ENCODE data around the gene KIF1A.
"Not testable (repeated sequence)": the region's sequence is repeated elsewhere in the genome, so short reads cannot be mapped to it uniquely, and the experiment has no call there.

KIF1A gene

DNA sequence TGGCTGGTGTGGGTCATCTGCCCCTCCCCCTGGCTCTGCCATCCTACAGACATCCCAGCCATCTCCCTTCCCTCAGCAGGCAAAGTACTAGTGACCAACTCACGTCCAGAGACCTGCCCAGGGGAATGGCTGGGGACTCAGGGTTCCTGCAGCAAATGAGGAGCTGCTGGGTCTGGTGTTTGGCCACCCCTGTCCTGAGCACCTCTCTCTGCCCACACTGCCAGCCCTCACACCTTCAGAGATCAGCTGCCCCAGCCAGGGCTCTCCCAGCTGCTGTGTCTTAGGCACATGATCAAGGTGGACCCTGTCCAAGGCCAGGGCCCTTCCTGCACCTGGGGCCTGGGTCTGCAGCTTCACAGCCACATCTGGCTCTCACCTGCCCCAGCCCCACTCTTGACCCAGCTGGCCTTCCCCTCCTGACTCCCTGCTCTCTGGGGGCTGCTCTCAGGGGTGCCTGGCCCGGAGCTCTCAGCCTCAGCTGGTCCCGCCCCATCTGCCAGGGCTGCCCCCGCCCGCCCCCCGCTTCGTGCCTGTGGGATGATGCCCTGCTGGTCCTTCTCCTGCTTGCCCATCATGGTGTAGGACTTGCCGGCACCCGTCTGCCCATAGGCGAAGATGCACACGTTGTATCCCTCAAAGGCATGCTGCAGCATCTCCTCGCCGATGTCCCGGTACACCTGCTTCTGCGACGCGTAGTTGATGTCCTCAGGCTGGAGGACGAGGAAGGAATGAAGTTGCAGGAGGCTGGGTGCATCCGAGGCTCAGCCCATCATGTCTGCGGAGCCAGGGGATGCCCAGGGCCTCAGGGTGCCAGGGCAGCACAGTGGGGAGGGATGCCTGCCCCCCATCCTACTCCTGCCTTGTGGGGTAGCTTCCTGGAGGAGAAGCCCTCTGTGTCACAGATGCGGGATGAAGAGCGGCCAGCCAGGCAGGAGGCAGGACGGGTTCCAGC lies 32.2 kb downstream of the KIF1A start:
- DNase-seq (ENCODE audit: low read depth, low spot score): no peak

DNA sequence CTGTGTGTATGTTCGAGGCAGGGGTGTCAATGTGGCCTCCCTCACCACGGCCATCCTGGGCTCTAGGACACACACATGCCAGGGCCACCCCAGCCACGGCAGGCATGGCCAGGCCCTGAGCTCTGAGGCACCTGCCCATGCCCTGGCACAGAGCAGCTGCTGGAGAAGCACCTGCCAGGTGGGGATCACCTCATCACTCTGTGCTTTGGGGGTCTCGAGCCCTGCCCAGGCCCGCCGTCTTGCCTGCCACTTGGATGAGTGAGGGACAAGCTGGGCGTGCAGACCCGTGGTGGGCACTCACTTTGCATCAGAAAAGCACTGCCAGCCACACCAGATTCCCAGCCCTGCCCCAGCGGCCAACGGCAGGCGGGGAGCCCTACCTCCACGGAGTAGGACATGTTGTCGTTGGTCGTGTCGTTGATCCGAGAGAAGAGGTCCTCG lies 33.1 kb downstream of the KIF1A start:
- no peak for DNase-seq (ENCODE audit: low read depth, low spot score)

DNA sequence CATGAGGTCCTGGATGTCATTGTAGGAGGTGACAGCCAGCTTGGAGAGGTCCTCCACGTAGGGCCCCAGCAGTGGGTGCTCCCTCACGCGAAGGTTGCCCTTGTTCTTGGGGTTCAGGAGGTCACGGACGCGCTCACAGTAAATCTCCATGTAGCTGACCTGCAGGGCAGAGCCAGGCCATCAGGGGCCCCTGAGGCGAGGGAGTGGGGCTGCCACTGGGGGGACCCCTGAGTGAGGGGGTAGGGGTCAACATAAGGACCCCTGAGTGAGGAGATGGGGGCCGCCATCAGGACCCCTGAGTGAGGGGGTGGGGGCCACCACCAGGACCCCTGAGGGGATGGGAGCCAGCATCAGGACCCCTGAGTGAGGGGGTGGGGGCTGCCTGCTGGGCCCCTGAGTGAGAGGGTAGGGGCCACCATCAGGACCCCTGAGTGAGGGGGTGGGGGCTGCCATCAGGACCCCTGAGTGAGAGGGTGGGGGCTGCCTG lies 33.6 kb downstream of the KIF1A start:
- DNase-seq (ENCODE audit: low read depth, low spot score): no peak

DNA sequence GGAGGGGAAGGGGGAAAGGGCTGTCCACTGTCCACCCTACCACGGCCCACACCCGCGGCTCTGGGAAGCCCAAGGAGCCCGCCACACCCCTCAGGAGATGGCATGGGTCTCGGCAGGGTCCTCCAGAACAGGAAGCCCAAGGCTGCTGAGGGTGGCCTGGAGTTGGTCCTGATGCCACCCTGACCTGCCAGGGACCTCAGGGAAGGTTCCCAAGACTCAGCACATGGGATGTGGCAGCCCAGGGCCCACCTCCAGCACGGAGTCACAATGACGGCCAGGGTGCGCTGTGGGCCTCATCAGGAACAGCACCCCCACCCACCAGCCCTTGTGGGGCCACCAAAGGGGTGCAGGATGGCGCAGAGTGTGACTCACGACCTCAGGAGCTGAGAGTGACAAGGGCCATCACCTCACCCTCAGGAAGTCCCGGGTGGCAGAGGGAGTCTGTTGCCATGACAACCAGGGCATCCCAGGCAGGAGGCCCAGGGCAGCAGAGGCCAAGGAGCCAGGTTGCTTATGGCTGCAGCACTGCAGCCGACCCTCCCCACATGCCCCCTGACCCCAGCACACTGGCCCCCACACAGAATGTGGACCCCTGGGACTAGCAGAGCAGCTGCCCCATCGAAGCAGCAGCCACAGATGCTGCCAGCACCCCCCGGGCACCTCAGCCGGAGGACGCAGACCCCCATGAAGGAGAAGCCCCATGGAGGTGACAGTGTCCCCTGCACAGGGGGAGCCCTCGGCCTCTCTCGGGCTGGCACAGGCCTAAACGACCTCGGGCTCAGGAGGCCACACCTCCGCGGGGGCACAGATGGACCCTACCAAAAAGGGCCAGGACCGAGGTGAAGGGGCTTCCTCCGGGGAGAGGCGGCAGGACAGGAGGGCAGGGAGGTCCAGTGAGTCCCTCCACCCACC lies 34.3 kb downstream of the KIF1A start:
- no peak for DNase-seq (ENCODE audit: low read depth, low spot score)

DNA sequence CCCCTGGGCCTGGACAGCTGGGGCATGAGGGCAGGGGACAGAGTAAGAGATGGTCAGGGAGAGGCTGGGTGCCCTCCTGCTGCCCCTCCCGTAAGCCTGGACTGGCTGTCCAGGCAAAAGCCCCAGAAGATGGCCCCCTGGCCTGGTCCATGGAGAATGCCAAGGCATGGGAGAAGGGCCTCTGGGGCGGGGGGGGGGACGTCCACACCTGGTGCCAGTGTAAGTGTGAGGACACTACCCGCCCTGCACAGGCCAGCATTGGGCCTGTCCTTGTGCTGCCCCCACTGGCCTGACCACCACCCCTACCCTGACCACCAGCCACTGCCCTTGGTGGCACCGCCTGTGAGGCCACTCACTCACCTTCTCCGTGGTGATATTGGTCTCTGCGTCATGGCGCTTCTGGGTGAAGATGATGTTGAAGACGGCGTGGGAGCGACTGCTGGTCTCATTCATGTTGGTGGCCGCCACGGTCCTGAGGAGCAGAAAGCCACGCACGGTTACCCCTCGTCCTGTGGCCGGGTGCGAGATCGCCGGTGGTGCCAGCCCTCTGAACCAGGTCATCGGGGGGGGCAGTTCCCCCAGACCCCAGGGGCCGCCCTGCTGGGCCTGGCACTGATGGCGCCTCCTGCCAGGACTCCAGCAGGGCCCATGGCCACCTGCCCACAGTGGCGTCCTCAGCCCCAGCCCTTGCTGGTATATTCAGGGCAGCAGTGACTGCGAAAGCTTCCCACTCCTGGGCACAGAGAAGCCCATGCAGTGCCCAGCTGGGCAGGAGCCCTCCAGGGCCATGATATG lies 35.2 kb downstream of the KIF1A start:
- DNase-seq (ENCODE audit: low read depth, low spot score): no peak

DNA sequence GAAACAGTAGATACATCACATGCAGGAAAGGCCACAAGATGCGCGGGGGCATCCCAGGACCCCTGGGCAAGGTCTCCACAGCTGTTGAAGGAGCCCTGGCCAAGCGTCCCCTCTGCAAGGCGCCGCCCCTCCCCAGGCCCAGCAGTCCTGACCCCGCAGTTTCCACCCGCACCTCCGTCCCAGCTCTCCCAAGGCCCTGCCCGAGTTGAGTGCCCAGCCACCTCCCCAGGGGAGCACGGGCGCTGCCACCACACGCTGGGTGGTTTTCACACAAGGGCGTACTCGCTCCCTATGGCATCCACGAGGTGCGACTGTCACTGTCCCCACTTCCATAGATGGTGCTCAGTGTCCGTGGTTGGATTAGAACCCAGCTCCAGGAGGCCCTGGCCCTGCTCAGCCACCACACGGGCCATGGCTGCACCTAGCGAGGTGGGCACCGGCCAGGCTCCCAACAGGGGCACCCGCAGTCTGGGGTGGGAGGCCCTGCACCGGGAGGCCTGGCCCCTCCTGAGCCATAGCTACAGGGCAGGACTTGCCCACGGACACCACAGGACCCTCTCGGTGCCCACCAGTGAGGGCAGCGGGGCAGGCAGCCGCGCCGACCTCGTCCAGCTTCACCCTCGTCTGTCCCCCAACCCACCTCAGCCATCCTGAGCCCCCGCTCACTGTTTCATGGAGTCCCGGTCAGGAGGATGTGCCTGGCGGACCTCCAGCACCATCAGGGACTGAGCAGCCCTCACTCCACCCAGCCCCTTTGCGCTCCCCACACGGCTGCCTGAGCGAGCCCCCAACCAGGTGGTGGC lies 36.0 kb downstream of the KIF1A start:
- DNase-seq (ENCODE audit: low read depth, low spot score): no peak

DNA sequence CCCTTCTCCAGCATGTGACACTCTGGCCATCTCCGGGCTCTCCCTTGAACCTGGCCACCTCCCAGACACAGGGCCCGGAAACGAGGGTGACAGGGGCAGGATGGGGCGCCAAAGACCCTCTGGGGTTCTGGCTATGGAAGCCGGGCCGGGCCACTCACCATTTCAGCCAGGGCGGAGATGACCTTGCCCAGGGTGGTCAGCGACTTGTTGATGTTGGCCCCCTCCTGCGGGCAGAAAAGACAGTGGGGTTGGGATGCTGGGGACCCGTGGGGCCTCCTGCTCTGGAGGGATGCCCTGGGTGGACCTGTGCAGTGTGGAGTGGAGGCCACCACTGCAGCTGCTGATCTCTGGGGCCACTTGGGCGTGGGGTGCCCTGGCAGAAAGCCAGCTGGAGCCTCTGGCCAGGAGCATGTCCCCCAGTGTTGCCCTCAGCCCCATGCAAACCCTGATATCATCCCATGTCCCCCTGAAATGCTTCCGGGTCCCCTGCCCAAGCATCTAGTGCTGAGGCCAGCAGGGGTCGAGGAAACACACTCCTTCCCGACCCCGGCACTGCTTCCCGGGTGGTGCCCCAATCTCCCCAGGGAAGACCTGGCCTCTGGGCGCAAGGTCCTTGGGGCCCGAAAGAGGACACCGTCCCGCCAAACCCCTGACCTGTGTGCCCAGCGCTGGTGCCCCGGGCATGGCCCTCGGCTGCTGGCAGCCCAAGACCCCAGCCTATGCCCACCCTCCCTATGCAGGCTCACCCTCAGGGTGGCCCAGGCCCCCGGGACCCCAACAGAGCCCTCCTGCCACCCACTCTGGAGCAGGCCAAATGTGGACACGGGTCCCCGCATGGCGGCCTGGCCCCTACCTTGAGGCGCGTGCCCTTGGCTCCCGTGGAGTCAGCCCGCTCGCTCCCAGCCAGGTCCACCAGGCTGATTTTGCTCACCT lies 36.9 kb downstream of the KIF1A start:
- no peak for DNase-seq (ENCODE audit: low read depth, low spot score)

DNA sequence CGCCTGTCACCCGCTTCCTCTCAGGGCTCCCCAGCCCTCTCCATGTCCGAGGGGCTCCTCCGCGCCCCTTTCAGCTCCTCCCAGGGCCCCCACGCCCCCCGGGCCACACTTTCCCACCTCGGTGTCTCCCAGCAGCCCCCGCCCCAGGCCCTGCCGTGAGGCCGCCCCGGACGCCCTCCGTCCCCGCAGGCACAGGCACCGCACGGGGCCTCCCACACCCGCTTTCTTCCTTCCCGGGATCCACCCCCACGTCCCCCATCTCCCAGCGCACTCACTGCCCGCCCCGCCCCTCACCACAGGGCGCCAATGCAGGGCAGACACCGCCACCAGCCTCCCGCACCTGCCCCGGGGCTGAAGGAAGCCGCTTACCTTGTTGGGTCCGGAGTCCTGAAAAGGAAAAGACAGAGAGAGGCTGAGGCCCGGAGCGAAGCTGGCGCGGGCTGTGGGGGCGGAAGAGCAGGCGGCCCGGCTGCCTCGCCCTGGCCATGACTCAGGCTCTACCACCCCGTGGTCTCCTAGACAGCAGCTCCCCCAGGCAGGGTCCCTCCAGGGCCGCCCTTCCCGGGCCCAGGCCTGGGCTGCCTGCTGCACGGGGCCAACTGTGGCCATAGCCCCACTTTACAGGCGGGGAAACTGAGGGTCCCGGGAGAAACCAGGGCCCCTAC lies 37.7 kb downstream of the KIF1A start:
- DNase-seq (ENCODE audit: low read depth, low spot score): no peak

DNA sequence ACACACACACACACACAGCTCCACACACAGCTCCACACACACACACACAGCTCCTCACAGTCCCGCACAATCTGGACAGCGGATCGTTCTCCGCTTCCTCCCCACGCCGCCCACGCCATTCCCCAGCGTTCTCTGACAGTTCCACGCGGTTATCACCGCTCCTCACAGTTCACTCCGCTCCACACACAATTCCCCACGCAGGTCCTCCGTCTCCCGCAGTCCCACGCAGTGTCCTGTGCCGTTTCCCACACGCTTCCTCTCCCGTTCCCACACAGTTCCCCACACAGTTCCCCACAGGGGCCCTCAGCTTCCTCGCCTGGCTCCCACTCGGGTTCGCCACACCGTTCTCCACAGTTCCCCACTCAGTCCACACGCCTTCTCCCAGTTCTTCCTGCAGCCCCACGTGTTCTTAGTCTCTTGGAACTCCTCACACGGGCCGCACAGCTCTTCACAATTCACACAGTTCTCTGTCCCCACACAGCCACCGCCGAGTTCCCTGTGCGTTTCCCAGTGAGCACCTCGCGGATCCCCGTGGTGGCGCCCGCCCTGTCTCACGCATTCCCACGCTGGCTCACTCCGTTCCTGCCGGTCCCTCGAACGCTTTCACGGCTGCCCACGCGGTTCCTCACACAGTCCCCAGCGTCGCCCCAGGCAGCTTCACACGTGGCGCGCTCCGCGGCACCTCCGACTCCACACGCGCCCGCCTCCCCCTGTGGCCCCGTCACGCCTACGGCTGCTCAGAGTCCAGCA lies 38.4 kb downstream of the KIF1A start:
- DNase-seq (ENCODE audit: low read depth, low spot score): no peak

DNA sequence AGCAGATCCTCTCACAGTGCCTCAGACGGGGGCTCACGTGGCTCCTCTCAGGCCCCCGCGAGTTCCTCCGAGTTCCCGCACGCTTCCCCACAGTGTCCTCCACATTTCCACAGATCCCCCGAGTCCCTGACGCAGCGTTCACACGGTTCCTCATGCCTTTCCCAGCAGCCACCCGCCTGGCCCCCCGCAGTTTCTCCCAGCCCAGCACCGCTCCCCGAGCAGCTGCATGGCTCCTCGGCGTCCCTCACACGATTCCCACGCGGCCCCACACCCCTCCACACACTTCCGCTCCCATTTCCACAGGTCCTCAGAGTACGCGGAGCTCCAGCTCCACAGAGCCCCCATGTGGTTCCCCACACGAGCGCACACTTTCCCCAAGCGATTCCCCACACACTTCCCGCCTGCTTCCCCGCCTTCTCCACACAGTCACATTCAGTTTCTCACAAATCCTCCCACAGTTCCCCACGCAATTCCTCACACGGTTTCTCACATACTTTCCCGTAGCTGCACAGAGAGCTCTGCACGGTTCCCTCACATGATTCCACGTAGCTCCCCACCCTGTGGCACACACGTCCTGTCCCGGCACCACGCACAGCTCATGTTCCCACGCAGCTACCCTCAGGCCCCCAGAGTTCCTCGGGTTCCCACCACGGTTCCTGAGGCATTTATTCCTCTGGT lies 39.9 kb downstream of the KIF1A start:
- no peak for DNase-seq (ENCODE audit: low read depth, low spot score)

DNA sequence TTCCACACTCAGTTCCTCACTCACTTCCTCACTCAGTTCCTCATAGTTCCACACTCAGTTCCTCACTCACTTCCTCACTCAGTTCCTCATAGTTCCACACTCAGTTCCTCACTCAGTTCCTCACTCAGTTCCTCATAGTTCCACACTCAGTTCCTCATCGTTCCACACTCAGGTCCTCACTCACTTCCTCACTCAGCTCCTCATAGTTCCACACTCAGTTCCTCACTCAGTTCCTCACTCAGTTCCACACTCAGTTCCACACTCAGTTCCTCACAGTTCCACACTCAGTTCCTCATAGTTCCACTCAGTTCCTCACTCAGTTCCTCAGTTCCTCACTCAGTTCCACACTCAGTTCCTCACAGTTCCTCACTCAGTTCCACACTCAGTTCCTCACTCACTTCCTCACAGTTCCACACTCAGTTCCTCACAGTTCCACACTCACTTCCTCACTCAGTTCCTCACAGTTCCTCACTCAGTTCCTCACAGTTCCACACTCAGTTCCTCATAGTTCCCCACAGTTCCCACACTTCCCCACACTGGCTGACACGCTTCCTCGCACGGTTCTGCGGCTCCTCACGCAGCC lies 40.7 kb downstream of the KIF1A start:
- DNase-seq (ENCODE audit: low read depth, low spot score): not testable (repeated sequence)

DNA sequence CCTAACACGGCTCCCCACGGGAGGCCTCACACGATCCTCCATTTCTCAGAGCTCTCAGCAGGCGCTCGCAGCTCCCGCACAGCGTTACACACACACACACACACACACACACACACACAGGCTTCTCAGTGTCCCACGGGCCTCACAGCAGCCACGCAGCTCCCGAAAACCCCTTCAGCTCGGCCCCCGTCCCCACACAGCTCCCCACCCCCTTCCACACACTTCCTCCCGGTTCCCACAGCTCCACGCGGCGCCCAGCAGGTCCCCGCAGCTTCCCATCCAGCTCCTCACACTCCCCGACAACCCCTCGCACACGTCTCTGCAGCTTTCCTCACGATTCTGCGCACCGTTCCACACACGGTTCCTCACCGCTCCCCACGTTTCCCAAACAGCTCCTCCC lies 41.6 kb downstream of the KIF1A start:
- no peak for DNase-seq (ENCODE audit: low read depth, low spot score)

DNA sequence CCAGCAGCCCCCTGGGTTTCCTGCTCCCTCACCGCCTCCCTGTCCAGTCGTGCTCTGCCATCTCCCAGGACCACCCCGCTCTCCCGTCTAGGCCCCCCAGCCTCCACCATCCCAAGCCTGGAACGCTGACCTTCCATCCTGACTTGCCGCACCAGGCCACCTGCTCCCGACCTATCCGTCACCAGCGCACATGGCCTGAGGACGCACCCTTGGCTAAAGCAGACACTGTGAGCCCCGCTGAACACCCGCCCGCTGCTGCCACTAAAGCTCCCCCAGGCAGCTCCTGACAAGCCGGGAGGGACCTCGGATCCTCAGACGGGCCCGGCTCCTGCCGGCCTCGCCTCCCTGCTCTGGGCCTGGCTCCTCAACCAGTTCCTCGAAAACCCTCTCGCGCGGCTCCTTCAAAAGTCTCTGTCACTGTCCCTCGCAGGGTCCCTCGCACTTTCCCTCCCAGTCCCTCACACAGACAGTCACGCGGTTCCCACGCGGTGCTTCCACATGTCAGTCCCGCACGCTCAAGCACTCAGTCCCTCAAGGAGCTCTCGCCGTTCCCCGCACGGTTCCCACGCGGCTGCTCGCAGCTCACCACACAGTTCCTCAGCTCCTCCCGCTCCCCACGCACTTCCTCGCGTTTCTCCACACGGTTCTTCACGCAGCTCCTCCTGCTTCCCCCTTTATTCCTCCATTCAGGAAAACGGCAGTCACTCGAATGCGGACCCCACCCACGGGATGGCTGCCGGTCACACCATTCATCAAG lies 42.4 kb downstream of the KIF1A start:
- no peak for DNase-seq (ENCODE audit: low read depth, low spot score)

DNA sequence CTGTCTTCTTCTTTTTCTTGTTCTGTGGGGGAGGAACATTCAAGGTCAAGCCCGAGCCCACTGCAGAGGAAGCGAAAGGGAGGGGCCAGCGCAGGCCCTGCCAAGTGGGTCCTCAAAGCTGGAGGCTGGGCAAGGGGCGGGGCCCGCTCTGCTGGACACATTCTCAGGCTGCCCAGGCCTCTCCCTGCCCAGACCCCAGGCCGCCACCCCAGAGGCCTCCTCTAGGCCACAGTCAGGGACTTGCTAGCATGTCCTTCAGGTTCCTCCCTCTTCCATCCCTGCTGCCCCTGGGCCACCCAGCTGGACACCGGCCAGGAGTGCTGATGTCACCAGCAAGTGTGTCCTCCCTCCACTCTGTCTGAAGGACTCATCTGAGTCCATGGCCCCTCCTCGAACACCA lies 44.1 kb downstream of the KIF1A start:
- DNase-seq (ENCODE audit: low read depth, low spot score): no peak

DNA sequence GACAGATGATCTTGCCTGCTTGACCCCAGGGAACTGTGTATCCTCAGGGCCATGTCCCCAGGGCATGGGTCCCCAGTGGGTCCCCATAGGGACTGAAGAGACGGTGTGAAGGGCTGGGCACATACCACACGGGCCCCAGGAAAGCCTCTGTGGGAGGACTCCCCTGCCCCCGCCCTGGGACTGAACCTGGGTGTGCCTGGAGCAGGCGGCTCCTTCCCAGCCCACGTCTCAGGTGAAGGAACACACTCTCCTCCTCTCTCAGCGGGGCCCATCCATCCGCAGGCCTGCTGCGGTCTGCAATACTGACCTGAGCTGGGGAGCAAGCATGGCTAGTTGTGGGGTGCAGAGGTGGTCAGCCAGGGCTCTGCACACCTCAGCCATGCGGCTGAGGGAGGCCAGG lies 45.2 kb downstream of the KIF1A start:
- DNase-seq (ENCODE audit: low read depth, low spot score): no peak

DNA sequence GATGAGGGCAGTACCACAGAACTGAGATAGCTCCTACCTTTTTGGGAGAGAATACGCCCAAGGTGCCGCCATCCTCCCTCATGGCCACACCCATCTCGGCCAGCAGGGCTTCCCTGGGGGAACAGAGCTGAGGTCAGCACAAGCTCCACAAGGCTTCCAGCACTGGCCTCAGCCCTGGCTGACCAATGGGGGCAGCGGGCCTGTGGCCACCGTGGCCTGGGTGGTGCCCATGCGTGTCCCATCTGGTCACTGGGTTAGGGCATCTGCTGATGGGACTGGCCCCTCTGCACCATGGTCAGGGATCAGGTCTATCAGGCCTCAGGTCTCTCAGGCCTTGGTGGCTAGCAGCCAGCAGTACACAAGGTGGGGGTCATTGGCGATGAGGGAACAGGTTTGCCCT lies 50.9 kb downstream of the KIF1A start:
- DNase-seq (ENCODE audit: low read depth, low spot score): no peak

DNA sequence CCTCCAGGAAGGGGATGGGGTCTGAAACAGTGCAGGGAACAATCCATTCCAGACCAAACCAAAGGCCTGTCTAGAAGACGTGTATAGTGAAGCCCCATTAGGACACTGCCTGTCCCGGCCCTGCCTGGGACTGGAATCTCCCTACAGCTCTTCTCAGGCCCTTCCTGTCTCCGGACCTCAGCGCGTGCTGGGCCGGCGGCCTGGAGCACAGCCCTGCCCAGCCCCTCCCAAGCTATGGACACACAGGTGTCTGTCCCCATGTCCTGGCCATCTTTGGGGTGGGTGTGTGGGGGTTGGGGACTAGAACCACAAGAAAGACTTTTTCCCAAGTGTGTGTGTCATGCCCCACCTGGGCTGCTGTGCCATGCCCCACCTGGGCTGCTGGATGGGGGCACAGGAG lies 51.8 kb downstream of the KIF1A start:
- DNase-seq (ENCODE audit: low read depth, low spot score): no peak

All from activated naive CD8-positive, alpha-beta T cell treated with anti-CD3 and anti-CD28 coated beads, Interleukin-2, amount 50 U/mL, for 16 hours (primary cell).